ENCODE data around the gene AP1G1.

DNA sequence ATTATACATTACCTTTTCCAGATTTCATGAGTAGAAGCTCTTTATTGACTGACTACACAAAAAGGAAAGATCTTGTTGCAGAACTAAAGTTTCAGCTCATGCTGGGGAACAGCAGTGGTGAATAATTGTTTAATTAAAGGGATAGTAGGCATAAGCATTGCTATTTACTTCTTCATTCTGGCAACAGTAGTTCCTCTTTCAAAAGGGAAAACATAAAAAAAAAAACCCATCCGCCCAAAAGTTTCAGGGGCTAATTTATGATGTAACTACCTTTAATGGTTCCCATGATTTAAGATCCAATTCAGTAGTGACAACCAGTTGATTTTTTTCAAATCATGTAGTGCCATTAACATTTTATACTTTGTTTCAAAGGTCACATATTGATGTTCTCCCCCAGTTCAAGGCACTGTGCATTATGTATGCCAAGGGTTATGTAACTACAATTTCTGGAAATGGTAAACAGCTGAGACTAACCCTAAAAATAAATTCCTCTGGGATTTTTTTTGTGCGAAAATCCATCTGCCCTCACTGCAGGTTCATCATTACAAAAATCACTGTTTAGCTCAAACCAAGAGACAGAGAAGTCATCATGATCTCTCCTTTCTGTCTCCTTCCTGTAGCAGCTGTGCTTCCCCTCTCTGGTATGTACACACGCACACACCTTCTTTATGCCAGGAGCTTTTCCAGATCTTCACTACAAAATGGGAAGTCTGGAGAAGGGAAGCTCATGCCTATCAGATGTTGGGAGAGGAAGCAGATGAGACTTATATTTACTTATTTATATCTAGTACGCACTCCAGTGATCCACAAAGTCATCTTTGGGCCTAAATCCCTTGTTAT, 81.9 kb downstream of the AP1G1 start:
- no peak for TF ChIP-seq CTCF (conservative IDR thresholded peaks at IDR 0.05 in 1 of 2, IDR thresholded peaks at IDR 0.05 in 1 of 2; ENCODE audit: extremely low read depth in 1 of 2, insufficient read depth in 1 of 2, low read depth in 1 of 2, low read length in 2 of 2)
- TF ChIP-seq EZH2 (IDR thresholded peaks at IDR 0.05; ENCODE audit: borderline replicate concordance, low read length) = no peak
